ENCODE results near the gene XRCC5. TPM values are rescaled to one million over a fixed set of nuclear protein-coding genes. Genes with fewer than 3 reads are reported as not detected.

Gene XRCC5
- total RNA-seq, 2 donors from 2014 or later, result 205 to 244 TPM

GRCh38 chr2:216101109-216101508, 8.0 kb upstream of the XRCC5 start:
- Histone ChIP-seq H3K27me3 (no peaks in the 10 kb centered on the region), H3K9me3 (no peaks in the 10 kb centered on the region), H3K36me3 (no peaks in the 10 kb centered on the region), H3K27ac (no peak overlapping the region), H3K4me3 (no peak overlapping the region), H3K9ac (ENCODE audit: low read depth in 2 of 2, low read length in 2 of 2) (no peak overlapping the region), H3K4me1 (no peaks in the 10 kb centered on the region)
- TF ChIP-seq, protein P1, sequence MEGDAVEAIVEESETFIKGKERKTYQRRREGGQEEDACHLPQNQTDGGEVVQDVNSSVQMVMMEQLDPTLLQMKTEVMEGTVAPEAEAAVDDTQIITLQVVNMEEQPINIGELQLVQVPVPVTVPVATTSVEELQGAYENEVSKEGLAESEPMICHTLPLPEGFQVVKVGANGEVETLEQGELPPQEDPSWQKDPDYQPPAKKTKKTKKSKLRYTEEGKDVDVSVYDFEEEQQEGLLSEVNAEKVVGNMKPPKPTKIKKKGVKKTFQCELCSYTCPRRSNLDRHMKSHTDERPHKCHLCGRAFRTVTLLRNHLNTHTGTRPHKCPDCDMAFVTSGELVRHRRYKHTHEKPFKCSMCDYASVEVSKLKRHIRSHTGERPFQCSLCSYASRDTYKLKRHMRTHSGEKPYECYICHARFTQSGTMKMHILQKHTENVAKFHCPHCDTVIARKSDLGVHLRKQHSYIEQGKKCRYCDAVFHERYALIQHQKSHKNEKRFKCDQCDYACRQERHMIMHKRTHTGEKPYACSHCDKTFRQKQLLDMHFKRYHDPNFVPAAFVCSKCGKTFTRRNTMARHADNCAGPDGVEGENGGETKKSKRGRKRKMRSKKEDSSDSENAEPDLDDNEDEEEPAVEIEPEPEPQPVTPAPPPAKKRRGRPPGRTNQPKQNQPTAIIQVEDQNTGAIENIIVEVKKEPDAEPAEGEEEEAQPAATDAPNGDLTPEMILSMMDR (IDR thresholded peaks at IDR 0.05), result no peak
- intact Hi-C loops (cut with DNase I), result no loop called here
- no peak for DNase-seq

DNA sequence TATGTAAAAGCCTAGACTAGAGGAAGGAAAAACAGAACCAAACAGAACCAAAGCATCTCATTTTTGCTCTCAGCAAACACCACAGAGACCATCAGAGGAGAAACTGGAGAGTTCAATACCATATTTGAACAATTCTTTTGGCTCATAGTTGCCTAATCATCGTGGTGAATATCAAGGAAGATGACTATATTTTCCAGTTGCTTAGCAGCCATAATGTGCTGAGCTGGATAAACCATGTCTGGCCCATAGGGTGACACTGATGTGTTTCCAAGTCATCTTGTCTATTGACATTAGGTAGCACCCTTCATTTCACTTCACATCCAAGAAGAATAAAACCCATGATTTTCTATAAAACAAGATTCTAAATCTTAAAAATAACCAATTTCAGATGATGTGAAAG, 5.9 kb upstream of the XRCC5 start:
- TF ChIP-seq, protein P1 (IDR thresholded peaks at IDR 0.05), result no peak
- H3K9ac ChIP-seq (ENCODE audit: low read depth in 2 of 2, low read length in 2 of 2), result no peak overlapping the region
- no peak for DNase-seq
- H3K9me3 ChIP-seq, result no peaks in the 10 kb centered on the region
- H3K27ac ChIP-seq, result no peak overlapping the region
- no peaks in the 10 kb centered on the region for H3K36me3 ChIP-seq
- H3K4me1 ChIP-seq, result no peaks in the 10 kb centered on the region
- no peak overlapping the region for H3K4me3 ChIP-seq
- intact Hi-C loops (cut with DNase I), result no loop called here
- no peaks in the 10 kb centered on the region for H3K27me3 ChIP-seq

DNA sequence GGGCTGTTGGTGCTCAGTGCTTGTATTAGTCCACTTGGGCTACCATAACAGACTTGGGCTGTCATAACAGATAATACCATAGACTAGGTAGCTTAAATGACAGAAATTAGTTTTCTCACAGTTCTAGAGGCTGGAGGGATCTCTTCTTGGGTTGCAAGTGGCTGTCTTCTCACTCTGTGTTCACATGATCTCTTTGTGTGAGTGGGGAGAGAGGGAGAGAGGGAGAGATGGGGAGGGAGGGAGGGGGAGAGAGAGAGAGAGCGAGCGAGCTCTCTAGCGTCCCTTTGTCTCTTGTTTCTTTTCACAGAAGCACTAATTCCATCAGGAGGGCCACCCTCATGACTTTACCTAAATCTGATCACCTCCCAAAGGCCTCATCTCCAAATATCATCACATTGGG, 4.5 kb upstream of the XRCC5 start:
- Histone ChIP-seq H3K9me3 (no peaks in the 10 kb centered on the region), H3K27me3 (no peaks in the 10 kb centered on the region), H3K36me3 (no peaks in the 10 kb centered on the region), H3K4me3 (no peak overlapping the region), H3K9ac (ENCODE audit: low read depth in 2 of 2, low read length in 2 of 2) (no peak overlapping the region), H3K4me1 (no peaks in the 10 kb centered on the region), H3K27ac (no peak overlapping the region)
- intact Hi-C loops (cut with DNase I), result no loop called here
- DNase-seq, result no peak
- TF ChIP-seq, protein P1 (IDR thresholded peaks at IDR 0.05), result no peak

- Histone ChIP-seq H3K4me1 (no peaks in the 10 kb centered on the region), H3K9ac (ENCODE audit: low read depth in 2 of 2, low read length in 2 of 2) (no peak overlapping the region), H3K27me3 (no peaks in the 10 kb centered on the region), H3K4me3 (no peak overlapping the region), H3K9me3 (no peaks in the 10 kb centered on the region), H3K27ac (no peak overlapping the region), H3K36me3 (no peaks in the 10 kb centered on the region)
- TF ChIP-seq, protein P1 (IDR thresholded peaks at IDR 0.05), result no peak
- intact Hi-C loops (cut with DNase I), result loop anchor here (2.0 kb wide), 1 partner anchor 27 kb away; the partner anchor contains the start of genes PECR and TMEM169
- no peak for DNase-seq
Measured at GRCh38 chr2:216107320-216107719, 1.8 kb upstream of the XRCC5 start.

DNA sequence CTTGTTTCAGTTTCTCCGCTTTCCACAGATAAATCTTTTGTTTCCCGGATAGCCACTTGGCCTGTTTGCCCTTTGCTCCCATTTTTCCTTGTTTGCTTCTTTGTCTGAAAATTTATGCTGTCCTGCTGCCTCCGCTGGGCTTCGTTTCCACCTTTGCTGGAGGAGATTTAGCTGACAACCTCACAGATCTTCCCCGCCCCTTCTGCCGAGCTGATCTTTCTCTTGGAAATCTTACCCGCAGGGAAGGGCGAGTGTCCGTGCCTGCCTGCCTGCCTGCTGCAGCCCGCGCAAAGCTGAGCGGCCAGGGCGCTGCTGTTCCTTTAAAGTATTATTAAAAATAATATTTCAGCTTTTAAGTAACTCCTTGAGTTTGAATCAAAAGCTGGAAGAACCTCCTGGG, 1.4 kb upstream of the XRCC5 start:
- DNase-seq, result no peak
- no peaks in the 10 kb centered on the region for H3K27me3 ChIP-seq
- TF ChIP-seq, protein P1 (IDR thresholded peaks at IDR 0.05), result no peak
- H3K4me3 ChIP-seq, result no peak overlapping the region
- no peaks in the 10 kb centered on the region for H3K4me1 ChIP-seq
- no peak overlapping the region for H3K27ac ChIP-seq
- no peak overlapping the region for H3K9ac ChIP-seq (ENCODE audit: low read depth in 2 of 2, low read length in 2 of 2)
- no peaks in the 10 kb centered on the region for H3K9me3 ChIP-seq
- intact Hi-C loops (cut with DNase I), result loop anchor here (2.0 kb wide), 1 partner anchor 27 kb away; the partner anchor contains the start of genes PECR and TMEM169
- no peaks in the 10 kb centered on the region for H3K36me3 ChIP-seq

All from colonic mucosa (tissue), 4 donors.